Neural crest cell (in vitro differentiated cells): ENCODE data around the gene FSTL4. TPM values are rescaled to one million over a fixed set of nuclear protein-coding genes. Genes with fewer than 3 reads are reported as not detected.

ENCODE experiments used
- DNase-seq: peaks from one replicate; pipeline ENCODE4 v3.0.0; 2021; ENCODE audit warnings: low read depth, mixed read lengths, low spot score
- H3K27ac Mint-ChIP-seq: one replicate; pipeline ENCODE4 v1.8.0; 2021; ENCODE audit warnings: mild to moderate bottlenecking, mixed read lengths; ENCODE audit not compliant: unreplicated experiment
- H3K27me3 Mint-ChIP-seq: 2 replicates; pipeline ENCODE4 v1.8.0; 2021; ENCODE audit warnings: low read depth, mild to moderate bottlenecking, mixed read lengths
- H3K36me3 Mint-ChIP-seq: 2 replicates; pipeline ENCODE4 v1.8.0; 2021; ENCODE audit warnings: low read depth, mild to moderate bottlenecking, mixed read lengths
- H3K4me1 Mint-ChIP-seq: 2 replicates; pipeline ENCODE4 v1.8.0; 2021; ENCODE audit warnings: mixed read lengths
- H3K4me3 Mint-ChIP-seq: one replicate; pipeline ENCODE4 v1.8.0; 2021; ENCODE audit warnings: mild to moderate bottlenecking, mixed read lengths
- H3K9me3 Mint-ChIP-seq: 2 replicates; pipeline ENCODE4 v1.8.0; 2021; ENCODE audit warnings: mixed read lengths
- CTCF ChIP-seq: fragments of 200-600 bp; sonication (generic); conservative IDR thresholded peaks from 2 replicates; pipeline ENCODE4 v1.5.0; 2021; ENCODE audit warnings: antibody characterized with exemption, mild to moderate bottlenecking
- total RNA-seq: library from RNA; stranded (reverse); gene quantifications from 2 replicates; pipeline ENCODE4 v1.2.1, GENCODE V29; 2021

Gene FSTL4
- total RNA-seq, 1 donor from 2014 or later: 2.0 TPM

- Mint-ChIP-seq H3K9me3 (peaks cover 1% of the 10 kb centered on the region), H3K4me3 (no peak overlapping the region), H3K27ac (no peak overlapping the region), H3K36me3 (no peaks in the 10 kb centered on the region), H3K27me3 (peaks cover 2% of the 10 kb centered on the region), H3K4me1 (peaks cover 29% of the 10 kb centered on the region)
- TF ChIP-seq CTCF: no peak
- DNase-seq: no peak
Observed at GRCh38 chr5:133639850-133640528, 27.6 kb upstream of the FSTL4 start.

GRCh38 chr5:133638436-133638835 is 26.1 kb upstream of the FSTL4 start:
- no peaks in the 10 kb centered on the region for H3K36me3 Mint-ChIP-seq
- H3K9me3 Mint-ChIP-seq: no peaks in the 10 kb centered on the region
- no peak overlapping the region for H3K27ac Mint-ChIP-seq
- H3K4me3 Mint-ChIP-seq: no peak overlapping the region
- DNase-seq: no peak
- peaks cover 14% of the 10 kb centered on the region for H3K4me1 Mint-ChIP-seq
- H3K27me3 Mint-ChIP-seq: peaks cover 2% of the 10 kb centered on the region
- no peak for TF ChIP-seq CTCF

GRCh38 chr5:133637206-133637605 is 24.9 kb upstream of the FSTL4 start:
- peaks cover 2% of the 10 kb centered on the region for H3K27me3 Mint-ChIP-seq
- no peak overlapping the region for H3K27ac Mint-ChIP-seq
- no peaks in the 10 kb centered on the region for H3K36me3 Mint-ChIP-seq
- H3K4me3 Mint-ChIP-seq: no peak overlapping the region
- no peak for TF ChIP-seq CTCF
- H3K4me1 Mint-ChIP-seq: peaks cover 12% of the 10 kb centered on the region
- no peak for DNase-seq
- no peaks in the 10 kb centered on the region for H3K9me3 Mint-ChIP-seq

GRCh38 chr5:133635051-133635450 is 22.7 kb upstream of the FSTL4 start:
- H3K4me3 Mint-ChIP-seq: no peak overlapping the region
- no peak overlapping the region for H3K27ac Mint-ChIP-seq
- peaks cover 3% of the 10 kb centered on the region for H3K9me3 Mint-ChIP-seq
- H3K27me3 Mint-ChIP-seq: peaks cover 13% of the 10 kb centered on the region
- H3K4me1 Mint-ChIP-seq: peaks cover 5% of the 10 kb centered on the region
- no peak for DNase-seq
- no peak for TF ChIP-seq CTCF
- peaks cover 2% of the 10 kb centered on the region for H3K36me3 Mint-ChIP-seq

- no peak overlapping the region for H3K27ac Mint-ChIP-seq
- peaks cover 30% of the 10 kb centered on the region for H3K27me3 Mint-ChIP-seq
- peaks cover 2% of the 10 kb centered on the region for H3K36me3 Mint-ChIP-seq
- no peak for DNase-seq
- no peak overlapping the region for H3K4me3 Mint-ChIP-seq
- TF ChIP-seq CTCF: no peak
- no peaks in the 10 kb centered on the region for H3K4me1 Mint-ChIP-seq
- peaks cover 10% of the 10 kb centered on the region for H3K9me3 Mint-ChIP-seq
Observed at GRCh38 chr5:133627180-133627579, 14.8 kb upstream of the FSTL4 start.
